Activated CD4-positive, alpha-beta T cell treated with anti-CD3 and anti-CD28 coated beads for 4 hours (primary cell): ENCODE data around the gene SMAP2.

Experiments used
- DNase-seq, 2 donors: peaks; one replicate each; pipeline ENCODE4 v3.0.0-alpha.2; 2020

SMAP2 gene

GRCh38 chr1:40391688-40392145 is 18.2 kb downstream of the SMAP2 start:
- DNase-seq: no peak

GRCh38 chr1:40392221-40392620 is 18.7 kb downstream of the SMAP2 start:
- DNase-seq: no peak

DNA sequence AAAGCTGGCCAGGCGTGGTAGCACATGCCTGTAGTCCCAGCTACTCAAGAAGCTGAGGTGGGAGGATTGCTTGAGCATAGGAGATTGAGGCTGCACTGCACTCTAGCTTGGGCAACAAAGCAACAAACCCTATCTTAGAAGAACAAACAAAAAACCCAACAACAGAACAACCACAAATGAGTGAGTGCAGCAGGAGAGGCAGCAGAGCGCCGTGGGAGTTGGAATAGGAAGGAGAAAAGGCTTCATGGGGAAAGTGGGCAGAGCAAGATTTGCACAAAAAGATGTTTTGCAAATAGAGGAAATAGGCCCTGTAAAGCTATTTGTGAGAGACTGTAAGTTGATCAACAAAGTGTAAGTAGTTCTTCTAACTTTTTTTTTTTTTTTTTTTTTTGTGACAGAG is 19.6 kb downstream of the SMAP2 start:
- no peak for DNase-seq

GRCh38 chr1:40394491-40395172 is 21.1 kb downstream of the SMAP2 start:
- peak; percentile 37 to 51 for DNase-seq

DNA sequence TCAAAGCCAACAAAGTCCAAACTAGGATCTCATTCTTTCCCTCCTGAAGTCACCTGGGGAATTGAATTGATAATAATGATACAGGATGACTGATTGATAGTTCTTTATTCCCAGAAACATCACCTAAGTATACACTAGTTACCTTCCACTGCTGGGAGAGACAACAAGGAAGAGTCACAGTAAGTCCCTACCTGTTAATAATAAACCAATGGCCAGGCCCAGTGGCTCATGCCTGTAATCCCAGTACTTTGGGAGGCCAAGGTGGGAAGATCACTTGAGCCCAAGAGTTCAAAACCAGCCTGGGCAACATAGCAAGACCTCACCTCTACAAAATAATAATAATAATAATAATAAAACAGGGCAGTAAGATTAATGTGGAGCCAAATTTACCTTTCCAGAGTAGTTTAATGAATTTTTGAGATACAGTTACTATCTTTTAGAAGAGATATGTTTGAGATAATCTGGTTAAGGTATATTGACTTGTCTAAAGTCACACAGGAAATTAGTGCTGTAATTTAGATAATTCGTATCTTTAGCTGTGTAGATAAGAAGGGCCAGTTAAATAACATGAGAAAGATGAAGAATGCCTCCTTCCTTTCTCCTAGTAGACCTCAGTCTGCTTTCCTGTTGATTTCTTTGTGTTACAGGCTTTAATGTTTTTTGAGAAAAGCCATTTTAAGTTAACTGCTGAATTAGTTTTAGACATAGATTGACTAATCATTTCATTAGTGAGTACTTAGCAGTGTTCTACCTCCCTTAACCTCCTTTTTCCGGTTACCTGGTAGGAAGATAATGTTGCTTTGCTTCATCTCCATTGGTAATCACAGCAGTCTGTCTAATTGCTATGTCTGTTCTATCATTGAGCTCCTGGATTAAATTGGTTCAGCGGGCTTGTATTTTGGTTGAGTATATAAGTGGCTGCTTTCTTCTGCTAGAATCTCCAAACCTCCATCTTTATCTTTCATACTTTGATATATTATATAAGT is 22.0 kb downstream of the SMAP2 start:
- no peak for DNase-seq

DNA sequence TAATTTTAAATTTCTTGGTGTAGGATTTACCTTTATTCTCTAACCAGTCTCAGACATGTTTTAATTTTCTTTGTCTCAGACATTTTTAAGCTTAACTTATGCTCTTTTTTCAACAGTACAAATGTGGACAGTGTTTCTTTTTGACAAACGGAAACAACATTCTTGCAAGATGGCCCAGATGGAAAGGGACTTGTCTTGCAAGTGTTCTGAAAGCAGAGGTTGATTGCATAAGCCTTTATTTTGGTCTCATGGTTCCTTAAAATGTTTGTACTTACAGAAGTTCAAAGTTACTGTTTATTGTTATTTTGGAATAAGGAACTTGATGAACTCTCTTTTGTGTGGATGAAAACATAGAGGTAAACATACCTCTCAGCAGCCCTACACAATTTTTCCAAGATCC is 22.9 kb downstream of the SMAP2 start:
- no peak for DNase-seq

GRCh38 chr1:40397258-40397657 is 23.7 kb downstream of the SMAP2 start:
- no peak for DNase-seq

DNA sequence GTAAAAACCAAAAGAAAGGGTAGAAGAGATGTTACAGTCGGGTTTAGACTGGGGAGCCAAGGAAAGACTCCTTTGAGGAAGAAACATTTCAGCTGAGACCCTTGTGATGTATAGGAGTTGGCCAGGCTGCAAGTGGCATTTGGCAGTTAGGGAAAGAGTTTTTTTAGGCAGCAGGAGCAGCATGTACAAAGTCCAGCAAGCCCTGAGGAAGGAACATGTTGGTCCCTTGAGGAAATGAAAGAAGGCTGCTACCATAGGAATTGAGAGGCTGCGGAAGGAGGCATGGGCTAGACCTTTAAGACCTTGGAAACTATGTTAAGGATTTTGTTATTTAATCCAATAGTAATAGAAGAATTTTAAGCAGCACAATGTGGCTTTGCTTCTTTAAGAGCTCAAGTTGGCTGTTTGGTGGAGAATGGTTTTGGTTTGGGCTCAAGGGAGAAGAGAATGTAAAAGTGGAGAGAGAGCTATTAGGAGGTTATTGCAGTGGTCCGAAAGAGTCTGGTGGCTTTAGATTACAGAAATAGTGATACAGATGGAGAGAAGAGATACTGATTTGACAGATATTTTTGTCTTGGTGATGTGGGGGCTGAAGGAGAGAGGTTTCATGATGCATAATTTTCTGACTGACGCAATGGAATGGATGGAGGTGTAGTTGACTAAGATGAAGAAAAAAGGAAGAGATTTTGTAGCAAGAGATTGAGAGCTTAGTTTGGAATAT is 26.6 kb downstream of the SMAP2 start:
- no peak for DNase-seq

DNA sequence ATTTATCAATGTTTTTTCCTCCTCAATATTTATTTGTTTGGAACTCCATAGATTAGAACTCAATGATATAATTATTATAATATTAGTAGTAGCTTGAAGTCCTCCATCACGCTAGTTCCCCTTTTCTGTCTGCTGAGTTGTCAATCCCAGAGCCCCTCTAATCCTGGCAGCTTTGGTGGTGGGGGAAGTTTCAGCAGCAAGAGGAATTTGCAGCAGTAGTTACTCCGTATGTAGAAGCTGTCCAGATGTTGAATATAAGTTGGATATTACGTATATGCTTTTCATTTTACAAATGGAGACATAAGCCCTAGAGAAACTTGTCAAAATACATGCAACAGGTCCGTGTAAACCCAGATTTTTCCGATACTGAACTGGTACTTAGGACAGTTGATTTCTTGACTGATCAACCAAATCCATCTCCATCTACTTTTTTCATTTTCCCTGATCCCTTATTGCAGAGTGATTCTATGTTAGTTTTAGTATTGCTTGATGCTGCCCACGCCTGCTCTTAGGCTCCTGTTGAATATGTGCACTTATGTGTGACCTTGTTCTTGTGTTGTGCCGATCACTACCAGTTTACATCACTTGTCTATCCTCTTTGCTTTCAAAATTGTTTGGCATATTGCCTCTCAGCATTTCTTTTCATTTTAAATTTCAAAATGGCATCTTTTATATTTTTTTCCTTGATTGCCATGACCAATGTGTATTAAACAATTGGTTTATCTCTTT is 28.1 kb downstream of the SMAP2 start:
- no peak for DNase-seq

DNA sequence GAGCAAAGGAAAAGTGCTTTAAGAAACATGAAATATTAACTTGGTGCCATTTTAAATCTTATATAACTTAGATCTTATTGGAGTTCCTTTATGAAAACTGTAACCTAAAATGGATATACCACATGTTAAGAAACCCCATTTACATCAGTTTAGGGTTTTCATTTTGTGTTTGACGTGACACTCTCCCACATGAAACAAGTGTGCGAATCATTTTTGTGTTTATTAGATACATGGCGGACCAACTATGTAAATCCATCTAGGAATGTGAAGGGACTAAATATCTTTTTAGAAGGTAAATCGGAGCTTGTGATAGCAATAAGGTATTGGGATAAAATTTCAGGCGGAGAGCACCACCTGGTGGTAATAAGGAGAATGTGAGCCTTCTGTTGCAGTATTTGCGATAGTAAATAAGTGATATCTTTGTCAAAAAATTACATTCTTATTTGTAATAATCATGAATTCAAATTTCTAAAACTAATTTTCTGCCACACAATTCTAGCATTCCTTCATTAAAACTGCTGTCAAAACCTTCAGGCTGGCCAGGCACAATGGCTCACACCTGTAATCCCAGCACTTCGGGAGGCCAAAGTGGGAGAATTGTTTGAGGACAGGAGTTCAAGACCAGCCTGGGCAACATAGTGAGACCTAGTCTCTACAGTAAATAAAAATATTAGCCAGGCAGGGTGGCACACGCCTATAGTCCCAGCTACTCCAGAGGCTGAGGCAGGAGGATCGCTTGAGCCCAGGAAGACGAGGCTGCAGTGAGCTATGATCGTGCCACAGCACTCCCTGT is 31.3 kb downstream of the SMAP2 start:
- peak in 1 of 2 donors; percentile 50 for DNase-seq

DNA sequence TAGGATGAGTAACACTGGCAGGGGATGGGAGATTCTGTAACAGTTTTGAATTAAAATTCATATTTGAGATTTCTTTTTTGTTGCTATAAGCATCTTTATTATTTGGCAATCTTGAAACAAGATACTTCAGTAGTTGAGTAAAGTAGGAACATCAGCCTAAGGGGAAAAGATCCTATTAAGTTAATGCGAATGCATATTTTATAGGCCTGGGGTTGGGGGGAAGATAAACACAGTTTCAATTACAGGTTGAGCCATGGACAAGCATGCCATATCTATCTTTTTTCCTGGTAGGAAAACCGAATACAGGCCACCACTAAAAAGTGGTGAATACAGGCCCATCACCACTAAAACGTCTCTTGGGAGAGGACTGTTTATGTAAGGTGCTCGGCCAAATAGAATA is 32.3 kb downstream of the SMAP2 start:
- DNase-seq: no peak

DNA sequence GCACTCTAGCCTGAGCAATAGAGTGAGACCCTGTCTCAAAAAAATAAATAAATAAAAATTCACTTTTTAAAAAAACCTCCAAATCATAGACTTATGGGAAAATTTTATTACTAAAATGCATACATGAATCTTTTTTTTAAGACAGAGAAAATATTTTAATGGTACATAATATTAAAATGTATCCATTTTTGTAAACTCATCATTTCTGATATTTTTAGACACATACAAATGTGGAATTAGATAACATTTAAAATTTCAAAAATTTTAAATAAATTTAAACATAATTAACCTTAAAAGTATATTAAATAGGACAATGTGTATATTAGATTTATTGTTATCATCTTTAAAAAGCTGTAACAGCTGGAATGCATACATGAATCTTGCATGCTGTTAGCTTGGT is 33.9 kb downstream of the SMAP2 start:
- no peak for DNase-seq

DNA sequence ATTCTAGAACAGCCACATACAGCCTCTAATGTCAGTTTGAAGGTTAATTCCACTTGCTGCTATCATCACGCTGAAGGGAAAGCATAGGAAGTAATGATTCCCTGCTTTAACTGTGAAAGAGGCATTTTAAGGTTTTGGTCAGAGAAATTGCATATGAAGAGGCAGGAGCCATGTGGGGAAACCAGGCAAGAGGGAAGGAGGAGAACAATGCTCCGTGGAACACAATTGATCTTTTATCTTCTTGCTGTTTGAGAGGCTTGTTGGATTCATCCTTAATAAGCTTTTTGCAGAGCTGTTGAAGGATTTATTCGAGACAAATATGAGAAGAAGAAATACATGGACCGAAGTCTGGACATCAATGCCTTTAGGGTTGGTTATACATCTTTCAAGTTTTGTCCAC is 35.9 kb downstream of the SMAP2 start:
- no peak for DNase-seq

GRCh38 chr1:40411294-40411693 is 37.8 kb downstream of the SMAP2 start:
- DNase-seq: no peak

DNA sequence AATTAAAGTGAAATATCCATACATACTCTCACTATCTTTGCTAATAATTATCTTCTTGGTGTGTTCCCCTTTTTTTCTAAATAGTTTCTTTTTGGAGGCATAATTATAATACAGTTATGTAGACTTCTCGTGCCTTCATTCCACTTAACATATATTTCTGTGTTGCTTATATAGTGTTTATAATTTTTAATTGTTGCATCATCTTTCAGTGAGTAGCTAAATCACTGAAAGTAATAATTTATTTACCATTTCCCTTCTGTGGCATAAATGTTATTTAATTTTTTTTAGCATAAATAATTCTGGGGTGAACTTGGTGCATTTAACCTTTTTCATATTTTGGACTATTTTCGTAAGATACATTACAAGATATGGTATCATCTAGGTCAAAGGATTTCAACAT is 38.3 kb downstream of the SMAP2 start:
- no peak for DNase-seq

- no peak for DNase-seq
These were observed 40.2 kb downstream of the SMAP2 start for GRCh38 chr1:40413527-40414252.

GRCh38 chr1:40414331-40414730 is 40.8 kb downstream of the SMAP2 start:
- DNase-seq: no peak

GRCh38 chr1:40416709-40417108 is 43.2 kb downstream of the SMAP2 start:
- DNase-seq: no peak

GRCh38 chr1:40421431-40422384 is 48.2 kb downstream of the SMAP2 start:
- no peak for DNase-seq
